GM23338 (cell line): Measurements from ENCODE around the gene DLGAP5.

Experiments used
- CREB1 ChIP-seq: fragments of 250-450 bp; sonication (Bioruptor Pico); IDR thresholded peaks from 2 replicates; pipeline ENCODE4 v1.5.0; 2020; ENCODE audit warnings: low read depth, mild to moderate bottlenecking, moderate library complexity
- EZH2 ChIP-seq: fragments of 200-600 bp; sonication (generic); IDR thresholded peaks from one replicate; pipeline ENCODE4 v1.8.0; 2017; ENCODE audit warnings: antibody characterized with exemption, mild to moderate bottlenecking, low read depth; ENCODE audit not compliant: unreplicated experiment
- JUNB ChIP-seq: IDR thresholded peaks from one replicate; pipeline ENCODE4 v1.6.1; 2016; ENCODE audit warnings: antibody characterized with exemption; ENCODE audit not compliant: unreplicated experiment
- POLR2AphosphoS5 ChIP-seq: IDR thresholded peaks from 2 replicates; pipeline ENCODE4 v1.6.1; 2016; ENCODE audit warnings: antibody characterized with exemption, low read depth
- TF ChIP-seq, protein P1 (sequence below), 2 experiments: fragments of 200-600 bp in 1 of 2; sonication (generic) in 1 of 2; conservative IDR thresholded peaks; 2 replicates each; pipeline versions ENCODE4 v1.5.1 to v1.6.1; 2016 to 2017; ENCODE audit warnings: antibody characterized with exemption in 2 of 2, low read depth in 2 of 2, mild to moderate bottlenecking in 2 of 2, moderate library complexity in 1 of 2

DNA sequence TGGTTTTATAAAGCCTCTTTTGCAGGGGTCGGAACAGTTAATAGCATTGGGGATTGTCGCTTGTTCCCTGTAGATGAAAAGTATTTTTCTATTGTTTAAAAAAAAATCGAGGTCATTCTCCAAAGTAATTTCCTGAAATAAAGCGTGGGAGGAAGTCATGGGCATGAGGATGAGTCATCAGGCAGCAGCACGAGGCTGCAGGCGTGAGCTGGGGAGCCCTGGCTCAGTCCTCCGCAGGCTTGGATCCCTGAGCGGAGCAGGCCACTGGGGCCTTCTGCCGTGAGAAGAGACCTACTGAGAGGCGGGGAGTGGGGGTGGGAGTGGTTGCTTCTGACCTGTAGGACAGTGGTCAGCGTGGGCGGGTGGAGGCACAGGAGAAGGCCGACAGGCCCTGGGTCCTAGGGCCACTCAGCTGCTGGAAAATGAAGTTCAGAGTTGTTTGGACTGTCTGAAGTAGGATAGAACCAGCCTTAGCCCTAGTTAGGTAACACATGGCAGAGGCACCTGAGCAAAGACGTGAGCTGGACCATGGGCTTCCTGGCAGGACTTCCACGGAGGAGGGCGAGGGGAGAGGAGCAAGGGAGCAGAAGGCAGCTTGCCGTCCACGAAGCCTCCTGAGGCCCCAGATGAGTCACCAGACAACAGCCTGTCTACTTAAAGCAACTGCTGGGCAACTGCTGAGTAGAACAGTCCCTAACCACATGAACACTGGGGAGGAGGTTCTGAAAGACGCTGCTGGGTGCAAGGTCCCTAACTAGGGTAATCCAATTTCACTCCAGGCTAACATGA lies 83.4 kb downstream of the DLGAP5 start:
- TF ChIP-seq, protein P1, sequence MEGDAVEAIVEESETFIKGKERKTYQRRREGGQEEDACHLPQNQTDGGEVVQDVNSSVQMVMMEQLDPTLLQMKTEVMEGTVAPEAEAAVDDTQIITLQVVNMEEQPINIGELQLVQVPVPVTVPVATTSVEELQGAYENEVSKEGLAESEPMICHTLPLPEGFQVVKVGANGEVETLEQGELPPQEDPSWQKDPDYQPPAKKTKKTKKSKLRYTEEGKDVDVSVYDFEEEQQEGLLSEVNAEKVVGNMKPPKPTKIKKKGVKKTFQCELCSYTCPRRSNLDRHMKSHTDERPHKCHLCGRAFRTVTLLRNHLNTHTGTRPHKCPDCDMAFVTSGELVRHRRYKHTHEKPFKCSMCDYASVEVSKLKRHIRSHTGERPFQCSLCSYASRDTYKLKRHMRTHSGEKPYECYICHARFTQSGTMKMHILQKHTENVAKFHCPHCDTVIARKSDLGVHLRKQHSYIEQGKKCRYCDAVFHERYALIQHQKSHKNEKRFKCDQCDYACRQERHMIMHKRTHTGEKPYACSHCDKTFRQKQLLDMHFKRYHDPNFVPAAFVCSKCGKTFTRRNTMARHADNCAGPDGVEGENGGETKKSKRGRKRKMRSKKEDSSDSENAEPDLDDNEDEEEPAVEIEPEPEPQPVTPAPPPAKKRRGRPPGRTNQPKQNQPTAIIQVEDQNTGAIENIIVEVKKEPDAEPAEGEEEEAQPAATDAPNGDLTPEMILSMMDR (conservative IDR thresholded peaks at IDR 0.05; ENCODE audit: low read depth in 2 of 2): no peak
- no peak for TF ChIP-seq EZH2
- no peak for TF ChIP-seq POLR2AphosphoS5
- TF ChIP-seq CREB1 (CRISPR knock-in tag): no peak
- TF ChIP-seq JUNB: no peak
